Karpas-422 (cell line): ENCODE measurements around the gene PLEKHN1. TPM values are rescaled to one million over a fixed set of nuclear protein-coding genes. Genes with fewer than 3 reads are reported as not detected.

Experiments
- DNase-seq: peaks from one replicate; pipeline ENCODE4 v3.0.0-alpha.2; 2015
- H2AFZ ChIP-seq: fragments of 200-600 bp; sonication (generic); 2 replicates; pipeline ENCODE4 v1.6.1; 2014; ENCODE audit warnings: antibody characterized with exemption, low read length, mixed read lengths
- H3K27ac ChIP-seq: fragments of 200-600 bp; sonication (generic); 2 replicates; pipeline ENCODE4 v1.5.1; 2014; ENCODE audit warnings: mild to moderate bottlenecking, low read length, moderate library complexity
- H3K27me3 ChIP-seq: fragments of 200-600 bp; sonication (generic); 2 replicates; pipeline ENCODE4 v1.6.1; 2014; ENCODE audit warnings: low read length, mixed read lengths
- H3K36me3 ChIP-seq: fragments of 200-600 bp; sonication (generic); 2 replicates; pipeline ENCODE4 v1.6.1; 2014; ENCODE audit warnings: low read length, mixed read lengths; ENCODE audit not compliant: insufficient read depth
- H3K4me1 ChIP-seq: fragments of 200-600 bp; sonication (generic); 2 replicates; pipeline ENCODE4 v1.6.1; 2014; ENCODE audit warnings: mild to moderate bottlenecking, low read length, mixed read lengths
- H3K4me2 ChIP-seq: fragments of 200-600 bp; sonication (generic); 2 replicates; pipeline ENCODE4 v1.6.1; 2014; ENCODE audit warnings: low read length, low read depth, mild to moderate bottlenecking; ENCODE audit not compliant: poor library complexity, severe bottlenecking
- H3K4me3 ChIP-seq: fragments of 200-600 bp; sonication (generic); 2 replicates; pipeline ENCODE4 v1.5.1; 2014; ENCODE audit warnings: mild to moderate bottlenecking, antibody characterized with exemption, low read length, mixed read lengths
- H3K79me2 ChIP-seq: fragments of 200-600 bp; sonication (generic); 2 replicates; pipeline ENCODE4 v1.6.1; 2014; ENCODE audit warnings: mild to moderate bottlenecking, low read length, mixed read lengths
- H3K9ac ChIP-seq: fragments of 200-600 bp; sonication (generic); 2 replicates; pipeline ENCODE4 v1.6.0; 2014; ENCODE audit warnings: low read length
- H3K9me2 ChIP-seq: fragments of 200-600 bp; sonication (generic), shearing (Covaris generic); replicated peaks from 2 replicates; pipeline ENCODE4 v1.6.0; 2014; ENCODE audit warnings: mild to moderate bottlenecking, low read length, moderate library complexity; ENCODE audit not compliant: insufficient read depth
- H3K9me3 ChIP-seq: fragments of 300-700, 200-600 bp; sonication (generic); 2 replicates; pipeline ENCODE4 v1.6.1; 2014; ENCODE audit warnings: low read length, mixed read lengths
- H4K20me1 ChIP-seq: fragments of 200-600 bp; sonication (generic); 2 replicates; pipeline ENCODE4 v1.6.1; 2014; ENCODE audit warnings: mild to moderate bottlenecking, antibody characterized with exemption, low read length, low read depth; ENCODE audit not compliant: insufficient read depth
- total RNA-seq: library from RNA; depleted of rRNA; stranded (reverse); fragments of >200 nt; shearing (Covaris generic); gene quantifications from 2 replicates; pipeline ENCODE4 v1.2.3, GENCODE V29; 2014; ENCODE audit warnings: low replicate concordance

Gene PLEKHN1
- total RNA-seq, 1 experiment from 2014 or later = not detected

- Histone ChIP-seq H3K4me2 (no peak overlapping the region), H4K20me1 (no peaks in the 10 kb centered on the region), H3K9ac (no peak overlapping the region), H3K4me1 (peaks cover 6% of the 10 kb centered on the region), H3K4me3 (no peak overlapping the region), H3K27me3 (no peaks in the 10 kb centered on the region), H3K36me3 (no peaks in the 10 kb centered on the region), H2AFZ (no peak overlapping the region), H3K27ac (no peak overlapping the region), H3K9me2 (no peaks in the 10 kb centered on the region), H3K9me3 (no peaks in the 10 kb centered on the region), H3K79me2 (no peaks in the 10 kb centered on the region)
- no peak for DNase-seq
Observed at GRCh38 chr1:978835-979743, 12.8 kb downstream of the PLEKHN1 start.

GRCh38 chr1:979744-980072 lies 13.4 kb downstream of the PLEKHN1 start:
- Histone ChIP-seq H3K36me3 (no peaks in the 10 kb centered on the region), H3K4me2 (no peak overlapping the region), H3K79me2 (no peaks in the 10 kb centered on the region), H2AFZ (no peak overlapping the region), H3K27me3 (no peaks in the 10 kb centered on the region), H3K9me3 (no peaks in the 10 kb centered on the region), H3K4me1 (peaks cover 6% of the 10 kb centered on the region), H4K20me1 (no peaks in the 10 kb centered on the region), H3K9ac (no peak overlapping the region), H3K27ac (no peak overlapping the region), H3K4me3 (no peak overlapping the region), H3K9me2 (no peaks in the 10 kb centered on the region)
- DNase-seq = no peak

- Histone ChIP-seq H3K4me1 (peaks cover 6% of the 10 kb centered on the region), H3K4me2 (no peak overlapping the region), H3K9me2 (no peaks in the 10 kb centered on the region), H3K79me2 (no peaks in the 10 kb centered on the region), H3K36me3 (no peaks in the 10 kb centered on the region), H3K27me3 (no peaks in the 10 kb centered on the region), H3K4me3 (no peak overlapping the region), H3K9me3 (no peaks in the 10 kb centered on the region), H4K20me1 (no peaks in the 10 kb centered on the region), H3K9ac (no peak overlapping the region), H3K27ac (no peak overlapping the region), H2AFZ (no peak overlapping the region)
- DNase-seq = no peak
Observed at GRCh38 chr1:980137-980571, 13.9 kb downstream of the PLEKHN1 start.

GRCh38 chr1:980602-981395 lies 14.5 kb downstream of the PLEKHN1 start:
- H3K4me1 ChIP-seq = peaks cover 5% of the 10 kb centered on the region
- no peak for DNase-seq
- no peak overlapping the region for H3K9ac ChIP-seq
- no peaks in the 10 kb centered on the region for H3K27me3 ChIP-seq
- H3K79me2 ChIP-seq = no peaks in the 10 kb centered on the region
- no peaks in the 10 kb centered on the region for H3K9me2 ChIP-seq
- H3K4me2 ChIP-seq = no peak overlapping the region
- no peaks in the 10 kb centered on the region for H3K9me3 ChIP-seq
- H3K27ac ChIP-seq = no peak overlapping the region
- H2AFZ ChIP-seq = no peak overlapping the region
- no peaks in the 10 kb centered on the region for H3K36me3 ChIP-seq
- no peaks in the 10 kb centered on the region for H4K20me1 ChIP-seq
- no peak overlapping the region for H3K4me3 ChIP-seq

- H3K9ac ChIP-seq = no peak overlapping the region
Observed at GRCh38 chr1:981491-981954, 15.2 kb downstream of the PLEKHN1 start.

DNA sequence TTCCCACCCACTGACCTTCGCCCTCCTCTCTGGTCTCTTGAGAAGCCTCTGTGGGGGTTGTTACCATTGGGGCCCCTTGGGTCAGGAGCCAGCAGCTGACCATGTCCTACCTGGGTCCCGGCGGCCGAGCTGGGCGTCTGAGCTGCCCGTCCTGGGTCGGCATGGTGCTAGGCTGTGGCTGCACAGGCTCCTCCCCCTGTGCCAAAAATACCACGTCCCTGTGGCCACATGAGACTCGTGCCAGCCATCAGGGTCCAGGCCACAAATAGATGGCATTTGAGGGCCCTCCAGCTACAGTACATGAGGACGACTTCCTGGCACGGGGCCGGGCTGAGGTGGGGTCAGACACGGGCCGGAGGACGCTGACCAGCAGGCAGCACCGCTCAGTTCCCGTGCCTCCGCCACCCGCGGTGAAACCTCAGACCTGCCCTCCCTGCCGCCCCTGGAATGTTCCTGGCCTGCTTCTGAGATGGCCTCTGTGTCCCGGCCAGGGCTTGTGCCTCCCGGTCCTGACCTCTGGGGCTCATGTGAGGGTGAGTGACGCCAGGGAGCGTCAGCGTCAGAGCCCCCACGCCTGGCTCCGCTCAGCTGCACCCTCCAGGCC lies 15.8 kb downstream of the PLEKHN1 start, which contains the start of gene PERM1:
TSS of gene PERM1 (minus strand) at position 139 of the 604 bp plus-strand sequence. CDS start 1,064 bp downstream, outside the sequence.
- Histone ChIP-seq H2AFZ (no peak within 1 kb of the TSS), H3K27me3 (no peaks in the 10 kb centered on the region), H3K4me2 (no peak within 1 kb of the TSS), H4K20me1 (no peaks in the 10 kb centered on the region), H3K4me1 (no peaks in the 10 kb centered on the region), H3K4me3 (no peak within 1 kb of the TSS), H3K79me2 (no peaks in the 10 kb centered on the region), H3K9me3 (no peaks in the 10 kb centered on the region), H3K27ac (no peak within 1 kb of the TSS), H3K9me2 (no peaks in the 10 kb centered on the region), H3K36me3 (no peaks in the 10 kb centered on the region), H3K9ac (no peak within 1 kb of the TSS)
- DNase-seq = no peak

More at GRCh38 chr1:981491-981954, 15.2 kb downstream of the PLEKHN1 start:
- H4K20me1 ChIP-seq = no peaks in the 10 kb centered on the region
- H2AFZ ChIP-seq = no peak overlapping the region
- H3K4me2 ChIP-seq = no peak overlapping the region
- H3K9me3 ChIP-seq = no peaks in the 10 kb centered on the region
- H3K9me2 ChIP-seq = no peaks in the 10 kb centered on the region
- no peaks in the 10 kb centered on the region for H3K36me3 ChIP-seq
- no peaks in the 10 kb centered on the region for H3K27me3 ChIP-seq
- DNase-seq = no peak
- H3K4me1 ChIP-seq = no peaks in the 10 kb centered on the region
- no peak overlapping the region for H3K27ac ChIP-seq
- H3K4me3 ChIP-seq = no peak overlapping the region
- no peaks in the 10 kb centered on the region for H3K79me2 ChIP-seq

GRCh38 chr1:982765-983436 lies 16.6 kb downstream of the PLEKHN1 start:
- H3K27me3 ChIP-seq = no peaks in the 10 kb centered on the region
- H3K4me2 ChIP-seq = no peak overlapping the region

More at GRCh38 chr1:982765-983436, 16.6 kb downstream of the PLEKHN1 start:
- no peak for DNase-seq
- Histone ChIP-seq H3K9ac (no peak overlapping the region), H3K9me3 (no peaks in the 10 kb centered on the region), H3K27ac (no peak overlapping the region), H3K9me2 (no peaks in the 10 kb centered on the region), H3K36me3 (no peaks in the 10 kb centered on the region), H3K4me3 (no peak overlapping the region), H2AFZ (no peak overlapping the region), H3K4me1 (no peaks in the 10 kb centered on the region), H4K20me1 (no peaks in the 10 kb centered on the region), H3K79me2 (no peaks in the 10 kb centered on the region)
